HepG2 (cell line): Measurements from ENCODE around the gene KBTBD2.

Source experiments
- ARNT2 ChIP-seq: sonication (generic); formaldehyde crosslinking; IDR thresholded peaks from 2 replicates; pipeline ENCODE4 v1.8.0; 2022; ENCODE audit warnings: mild to moderate bottlenecking, low read depth, missing genetic modification reagents, moderate library complexity
- CHD2 ChIP-seq: IDR thresholded peaks from 2 replicates; pipeline ENCODE4 v1.6.1; 2011; ENCODE audit warnings: low read depth, low read length, improper control_type of control experiment
- EZH2 ChIP-seq: conservative IDR thresholded peaks from 2 replicates; pipeline ENCODE4 v1.6.1; 2012; ENCODE audit warnings: mild to moderate bottlenecking, low read depth, low read length, moderate library complexity
- FOXK1 ChIP-seq: sonication (generic); formaldehyde crosslinking; IDR thresholded peaks from 2 replicates; pipeline ENCODE4 v1.4.0; 2020; ENCODE audit warnings: low read depth, missing genetic modification reagents, borderline replicate concordance
- POLR2AphosphoS5 ChIP-seq: IDR thresholded peaks from 2 replicates; pipeline ENCODE4 v1.6.1; 2012; ENCODE audit warnings: low read depth, low read length
- ZNF501 ChIP-seq: sonication (generic); formaldehyde crosslinking; IDR thresholded peaks from 2 replicates; pipeline ENCODE4 v1.5.1; 2020; ENCODE audit warnings: mild to moderate bottlenecking, moderate library complexity, missing genetic modification reagents
- TF ChIP-seq, protein P1 (sequence below): sonication (generic); formaldehyde crosslinking; IDR thresholded peaks from 2 replicates; pipeline ENCODE4 v1.5.0; 2020; ENCODE audit warnings: mild to moderate bottlenecking, missing genetic modification reagents, moderate library complexity

DNA sequence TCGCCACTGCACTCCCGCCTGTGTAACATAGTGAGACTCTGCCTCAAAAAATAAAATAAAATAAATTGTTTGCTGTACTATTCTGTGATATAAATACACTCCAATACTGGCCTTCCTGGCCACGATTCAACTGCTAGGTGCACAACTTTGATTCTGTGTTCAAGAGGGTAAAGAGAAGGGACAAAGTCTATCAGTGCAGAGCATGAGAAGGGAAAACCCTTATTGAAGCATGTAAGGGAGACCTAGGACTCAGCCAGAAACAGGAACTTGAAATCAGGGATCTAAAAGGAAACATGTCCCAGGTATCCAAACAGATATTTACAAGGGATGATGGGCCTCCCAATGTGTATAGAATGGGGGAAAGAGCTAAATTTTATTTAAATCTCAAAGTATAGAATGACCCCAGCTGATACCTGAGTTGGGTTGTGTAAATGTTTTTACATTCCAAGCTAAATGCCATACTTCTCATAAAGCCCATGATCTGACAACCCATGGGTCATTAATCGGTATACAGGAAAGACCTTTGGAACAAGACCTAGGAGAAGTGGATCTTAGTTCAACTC, 9.0 kb upstream of the KBTBD2 start:
- TF ChIP-seq, protein P1, sequence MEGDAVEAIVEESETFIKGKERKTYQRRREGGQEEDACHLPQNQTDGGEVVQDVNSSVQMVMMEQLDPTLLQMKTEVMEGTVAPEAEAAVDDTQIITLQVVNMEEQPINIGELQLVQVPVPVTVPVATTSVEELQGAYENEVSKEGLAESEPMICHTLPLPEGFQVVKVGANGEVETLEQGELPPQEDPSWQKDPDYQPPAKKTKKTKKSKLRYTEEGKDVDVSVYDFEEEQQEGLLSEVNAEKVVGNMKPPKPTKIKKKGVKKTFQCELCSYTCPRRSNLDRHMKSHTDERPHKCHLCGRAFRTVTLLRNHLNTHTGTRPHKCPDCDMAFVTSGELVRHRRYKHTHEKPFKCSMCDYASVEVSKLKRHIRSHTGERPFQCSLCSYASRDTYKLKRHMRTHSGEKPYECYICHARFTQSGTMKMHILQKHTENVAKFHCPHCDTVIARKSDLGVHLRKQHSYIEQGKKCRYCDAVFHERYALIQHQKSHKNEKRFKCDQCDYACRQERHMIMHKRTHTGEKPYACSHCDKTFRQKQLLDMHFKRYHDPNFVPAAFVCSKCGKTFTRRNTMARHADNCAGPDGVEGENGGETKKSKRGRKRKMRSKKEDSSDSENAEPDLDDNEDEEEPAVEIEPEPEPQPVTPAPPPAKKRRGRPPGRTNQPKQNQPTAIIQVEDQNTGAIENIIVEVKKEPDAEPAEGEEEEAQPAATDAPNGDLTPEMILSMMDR (CRISPR knock-in tag): no peak
- TF ChIP-seq ZNF501 (CRISPR knock-in tag) (no peak), FOXK1 (CRISPR knock-in tag) (no peak), ARNT2 (CRISPR knock-in tag) (no peak), POLR2AphosphoS5 (no peak), CHD2 (no peak), EZH2 (no peak)
